ENCODE measurements around the gene RAPGEF3.

RAPGEF3 gene

GRCh38 chr12:47689215-47689614 is 69.5 kb downstream of the RAPGEF3 start:
- H3K27me3 ChIP-seq (ENCODE audit: insufficient read depth, low read length, poor library complexity): no peaks in the 10 kb centered on the region
- TF ChIP-seq EZH2 (IDR thresholded peaks at IDR 0.05; ENCODE audit: borderline replicate concordance, low read depth, low read length, severe bottlenecking): no peak
- TF ChIP-seq CTCF (IDR thresholded peaks at IDR 0.05; ENCODE audit: borderline replicate concordance, extremely low read depth, low read length, poor library complexity, severe bottlenecking): no peak
- H3K4me3 ChIP-seq (ENCODE audit: low read depth in 1 of 2, low read length in 2 of 2): no peak overlapping the region
- H4K20me1 ChIP-seq (ENCODE audit: insufficient read depth, low read length): no peaks in the 10 kb centered on the region; the same call in 1 of the 2 replicates
- no peaks in the 10 kb centered on the region for H3K79me2 ChIP-seq (ENCODE audit: insufficient read depth, low read length)
- no peak overlapping the region for H3K4me2 ChIP-seq (ENCODE audit: insufficient read depth, low read length)
- H3K9me3 ChIP-seq (ENCODE audit: insufficient read depth, low read length, severe bottlenecking): no peaks in the 10 kb centered on the region
- no peak overlapping the region for H3K9ac ChIP-seq (ENCODE audit: low read depth, low read length)
- no peak overlapping the region for H2AFZ ChIP-seq (ENCODE audit: low read depth, low read length)
- H3K27ac ChIP-seq (ENCODE audit: low read length): no peak overlapping the region
- no peaks in the 10 kb centered on the region for H3K4me1 ChIP-seq (ENCODE audit: insufficient read depth, low read length)
- ATAC-seq (ENCODE audit: insufficient read depth, low read depth) (no peak), DNase-seq (no peak)
- peaks cover 73% of the 10 kb centered on the region for H3K36me3 ChIP-seq (ENCODE audit: insufficient read depth, low read length)

- ATAC-seq (ENCODE audit: insufficient read depth, low read depth) (no peak), DNase-seq (no peak)
- Histone ChIP-seq H3K36me3 (ENCODE audit: insufficient read depth, low read length) (peaks cover 66% of the 10 kb centered on the region; the same call in 1 of the 2 replicates), H3K27ac (ENCODE audit: low read length) (no peak overlapping the region), H3K4me1 (ENCODE audit: insufficient read depth, low read length) (no peaks in the 10 kb centered on the region), H3K4me3 (ENCODE audit: low read depth in 1 of 2, low read length in 2 of 2) (no peak overlapping the region), H3K9ac (ENCODE audit: low read depth, low read length) (no peak overlapping the region), H2AFZ (ENCODE audit: low read depth, low read length) (no peak overlapping the region), H3K4me2 (ENCODE audit: insufficient read depth, low read length) (no peak overlapping the region), H4K20me1 (ENCODE audit: insufficient read depth, low read length) (no peaks in the 10 kb centered on the region; the same call in 1 of the 2 replicates), H3K79me2 (ENCODE audit: insufficient read depth, low read length) (no peaks in the 10 kb centered on the region), H3K9me3 (ENCODE audit: insufficient read depth, low read length, severe bottlenecking) (no peaks in the 10 kb centered on the region), H3K27me3 (ENCODE audit: insufficient read depth, low read length, poor library complexity) (no peaks in the 10 kb centered on the region)
- TF ChIP-seq CTCF (IDR thresholded peaks at IDR 0.05; ENCODE audit: borderline replicate concordance, extremely low read depth, low read length, poor library complexity, severe bottlenecking): no peak
- TF ChIP-seq EZH2 (IDR thresholded peaks at IDR 0.05; ENCODE audit: borderline replicate concordance, low read depth, low read length, severe bottlenecking): no peak
Measured at GRCh38 chr12:47687636-47688035, 71.0 kb downstream of the RAPGEF3 start.

GRCh38 chr12:47686645-47687240 is 71.9 kb downstream of the RAPGEF3 start:
- peaks cover 58% of the 10 kb centered on the region; the same call in 1 of the 2 replicates for H3K36me3 ChIP-seq (ENCODE audit: insufficient read depth, low read length)
- H3K79me2 ChIP-seq (ENCODE audit: insufficient read depth, low read length): no peaks in the 10 kb centered on the region
- ATAC-seq (ENCODE audit: insufficient read depth, low read depth): peak; percentile 73; the same call in 2 of the 3 replicates
- H3K4me3 ChIP-seq (ENCODE audit: low read depth in 1 of 2, low read length in 2 of 2): no peak overlapping the region
- TF ChIP-seq EZH2 (IDR thresholded peaks at IDR 0.05; ENCODE audit: borderline replicate concordance, low read depth, low read length, severe bottlenecking): no peak
- peak; percentile 66 for TF ChIP-seq CTCF (IDR thresholded peaks at IDR 0.05; ENCODE audit: borderline replicate concordance, extremely low read depth, low read length, poor library complexity, severe bottlenecking)
- no peaks in the 10 kb centered on the region for H3K27me3 ChIP-seq (ENCODE audit: insufficient read depth, low read length, poor library complexity)
- no peak overlapping the region for H3K9ac ChIP-seq (ENCODE audit: low read depth, low read length)
- H3K4me2 ChIP-seq (ENCODE audit: insufficient read depth, low read length): no peak overlapping the region
- H4K20me1 ChIP-seq (ENCODE audit: insufficient read depth, low read length): no peaks in the 10 kb centered on the region; the same call in 1 of the 2 replicates
- no peaks in the 10 kb centered on the region for H3K9me3 ChIP-seq (ENCODE audit: insufficient read depth, low read length, severe bottlenecking)
- no peaks in the 10 kb centered on the region for H3K4me1 ChIP-seq (ENCODE audit: insufficient read depth, low read length)
- H2AFZ ChIP-seq (ENCODE audit: low read depth, low read length): no peak overlapping the region
- DNase-seq: peak; percentile 30
- H3K27ac ChIP-seq (ENCODE audit: low read length): no peak overlapping the region
